ENCODE results near the gene SYS1. TPM values are rescaled to one million over a fixed set of nuclear protein-coding genes. Genes with fewer than 3 reads are reported as not detected.

The SYS1 gene
- total and polyA plus RNA-seq, 2 of the 8 experiments (the other 6 are each of a cell fraction or from before 2014, with no cell fraction given) = 19.6 to 50.8 TPM

GRCh38 chr20:45340236-45340847, 22.6 kb upstream of the SYS1 start (continued):
- TF ChIP-seq CHD7 (IDR thresholded peaks at IDR 0.05; ENCODE audit: insufficient replicate concordance, low read length) = no peak
- TF ChIP-seq E2F6 (IDR thresholded peaks at IDR 0.05) = no peak
- no peak for TF ChIP-seq SIN3A (conservative IDR thresholded peaks at IDR 0.05 in 1 of 2, IDR thresholded peaks at IDR 0.05 in 1 of 2; ENCODE audit: low read depth in 1 of 2, low read length in 2 of 2)
- TF ChIP-seq BCL11A (IDR thresholded peaks at IDR 0.05; ENCODE audit: low read depth in 2 of 2, low read length in 2 of 2) = no peak
- TF ChIP-seq KDM4A (IDR thresholded peaks at IDR 0.05; ENCODE audit: low read depth, low read length, severe bottlenecking) = no peak
- no peak for TF ChIP-seq HDAC6 (IDR thresholded peaks at IDR 0.05; ENCODE audit: low read depth, low read length)
- TF ChIP-seq YY1 (IDR thresholded peaks at IDR 0.05; ENCODE audit: low read depth, low read length) = no peak
- TF ChIP-seq GTF2F1 (IDR thresholded peaks at IDR 0.05; ENCODE audit: borderline replicate concordance, low read depth, low read length) = no peak
- TF ChIP-seq ZNF274 (IDR thresholded peaks at IDR 0.05; ENCODE audit: borderline replicate concordance, extremely low read depth, low read length) = no peak
- TF ChIP-seq CHD1 (IDR thresholded peaks at IDR 0.05; ENCODE audit: low read depth, low read length) = no peak

All from H1 (cell line).